C4-2B (cell line): ENCODE results near the gene MYBPC2.

Experiments
- CTCF ChIP-seq: fragments of 450-650 bp; conservative IDR thresholded peaks from 2 replicates; pipeline ENCODE4 v1.5.1; 2017; ENCODE audit warnings: mild to moderate bottlenecking
- ZFX ChIP-seq: fragments of 450-650 bp; IDR thresholded peaks from 2 replicates; pipeline ENCODE4 v1.6.1; 2017

DNA sequence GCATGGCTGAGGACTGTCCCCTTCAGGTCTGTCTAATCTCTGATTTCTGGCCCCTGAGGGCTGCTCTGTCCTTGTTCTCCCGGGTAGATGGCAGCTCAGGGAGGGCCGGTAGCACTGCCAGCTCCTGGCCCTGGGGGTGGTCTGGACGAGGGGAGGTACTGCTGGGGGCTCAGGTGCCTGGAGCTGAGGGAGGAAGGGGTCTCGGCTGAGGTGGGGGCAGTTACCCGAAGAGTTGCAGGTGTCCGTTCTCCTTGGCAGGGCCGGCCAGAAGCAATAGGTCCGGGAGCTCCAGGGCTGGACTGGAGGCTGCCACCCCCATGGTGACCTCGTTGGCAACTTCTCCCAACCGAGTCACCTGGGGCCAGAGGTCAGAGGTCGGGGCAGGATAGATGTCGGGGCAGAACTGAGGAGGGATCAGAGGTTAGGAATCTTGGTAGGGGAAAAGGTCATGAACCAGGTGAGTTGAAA lies 42.4 kb downstream of the MYBPC2 start:
- no peak for TF ChIP-seq CTCF
- TF ChIP-seq ZFX, result no peak
